H9 (cell line): ENCODE measurements around the gene GDI1. TPM values are rescaled to one million over a fixed set of nuclear protein-coding genes. Genes with fewer than 3 reads are reported as not detected.

ENCODE experiments used
- DNase-seq: peaks from one replicate; pipeline ENCODE4 v3.0.0-alpha.2; 2017
- H2AFZ ChIP-seq: one replicate; pipeline ENCODE4 v1.6.1; 2013; ENCODE audit warnings: mild to moderate bottlenecking, low read length, control low read depth, moderate library complexity
- H2AK5ac ChIP-seq: 2 replicates; pipeline ENCODE4 v1.6.1; 2013; ENCODE audit warnings: low read length, control low read depth, mixed read lengths; ENCODE audit not compliant: insufficient read length
- H2BK120ac ChIP-seq: one replicate; pipeline ENCODE4 v1.6.1; 2013; ENCODE audit warnings: low read depth, mild to moderate bottlenecking, low read length, control low read depth, inconsistent platforms; ENCODE audit not compliant: poor library complexity, severe bottlenecking
- H2BK12ac ChIP-seq: 2 replicates; pipeline ENCODE4 v1.6.1; 2013; ENCODE audit warnings: low read length, control low read depth, mixed read lengths, low read depth; ENCODE audit not compliant: insufficient read length
- H2BK15ac ChIP-seq: 2 replicates; pipeline ENCODE4 v1.6.1; 2013; ENCODE audit warnings: low read depth, low read length, control low read depth
- H2BK20ac ChIP-seq: one replicate; pipeline ENCODE4 v1.6.1; 2013; ENCODE audit warnings: low read depth, mild to moderate bottlenecking, low read length, control low read depth, inconsistent platforms; ENCODE audit not compliant: poor library complexity, severe bottlenecking
- H2BK5ac ChIP-seq: 2 replicates; pipeline ENCODE4 v1.6.1; 2013; ENCODE audit warnings: low read length, control low read depth, mixed read lengths; ENCODE audit not compliant: insufficient read length
- H3K14ac ChIP-seq: 2 replicates; pipeline ENCODE4 v1.6.1; 2013; ENCODE audit warnings: low read length, control low read depth; ENCODE audit not compliant: insufficient read depth
- H3K18ac ChIP-seq: 2 replicates; pipeline ENCODE4 v1.6.1; 2013; ENCODE audit warnings: low read depth, mild to moderate bottlenecking, mixed read lengths, low read length, control low read depth; ENCODE audit not compliant: insufficient read length
- H3K23ac ChIP-seq: 2 replicates; pipeline ENCODE4 v1.6.1; 2013; ENCODE audit warnings: low read length, control low read depth, mixed read lengths, low read depth; ENCODE audit not compliant: insufficient read length
- H3K23me2 ChIP-seq: 2 replicates; pipeline ENCODE4 v1.6.1; 2013; ENCODE audit warnings: low read depth, mild to moderate bottlenecking, mixed read lengths, low read length, control low read depth; ENCODE audit not compliant: insufficient read length, poor library complexity, severe bottlenecking
- H3K27ac ChIP-seq: 2 replicates; pipeline ENCODE4 v1.5.1; 2013; ENCODE audit warnings: low read length, control low read depth, mixed read lengths, low read depth; ENCODE audit not compliant: insufficient read length
- H3K27me3 ChIP-seq: 2 replicates; pipeline ENCODE4 v1.6.1; 2013; ENCODE audit warnings: low read length, control low read depth, inconsistent platforms; ENCODE audit not compliant: insufficient read depth
- H3K4ac ChIP-seq: 2 replicates; pipeline ENCODE4 v1.6.1; 2013; ENCODE audit warnings: low read depth, mild to moderate bottlenecking, control low read depth, inconsistent platforms, low read length, moderate library complexity
- H3K4me1 ChIP-seq: 2 replicates; pipeline ENCODE4 v1.6.1; 2013; ENCODE audit warnings: low read length, control low read depth, inconsistent platforms; ENCODE audit not compliant: insufficient read depth
- H3K4me2 ChIP-seq: 2 replicates; pipeline ENCODE4 v1.6.1; 2013; ENCODE audit warnings: low read length, control low read depth, mixed read lengths; ENCODE audit not compliant: insufficient read length, insufficient read depth
- H3K56ac ChIP-seq: 2 replicates; pipeline ENCODE4 v1.6.1; 2013; ENCODE audit warnings: low read depth, mild to moderate bottlenecking, mixed read lengths, low read length, control low read depth; ENCODE audit not compliant: insufficient read length
- H3K79me1 ChIP-seq: 2 replicates; pipeline ENCODE4 v1.6.1; 2013; ENCODE audit warnings: low read depth, mild to moderate bottlenecking, moderate library complexity, low read length, control low read depth, inconsistent platforms; ENCODE audit not compliant: insufficient read depth, poor library complexity, severe bottlenecking
- H3K79me2 ChIP-seq: 2 replicates; pipeline ENCODE4 v1.6.1; 2013; ENCODE audit warnings: low read length, control low read depth, inconsistent platforms; ENCODE audit not compliant: insufficient read depth
- H3K9ac ChIP-seq: 2 replicates; pipeline ENCODE4 v1.6.1; 2013; ENCODE audit warnings: low read length, control low read depth, mixed read lengths; ENCODE audit not compliant: insufficient read length; ENCODE audit errors: extremely low read depth
- H3K9me3 ChIP-seq: one replicate; pipeline ENCODE4 v1.6.1; 2013; ENCODE audit warnings: low read depth, low read length, inconsistent platforms; ENCODE audit not compliant: control insufficient read depth
- H3T11ph ChIP-seq: one replicate; pipeline ENCODE4 v1.6.1; 2013; ENCODE audit warnings: mild to moderate bottlenecking, low read length, control low read depth, inconsistent platforms
- H4K20me1 ChIP-seq: one replicate; pipeline ENCODE4 v1.6.1; 2013; ENCODE audit not compliant: control insufficient read depth, insufficient read length, insufficient read depth
- H4K5ac ChIP-seq: 2 replicates; pipeline ENCODE4 v1.6.1; 2013; ENCODE audit warnings: low read depth, mild to moderate bottlenecking, mixed read lengths, low read length, control low read depth; ENCODE audit not compliant: insufficient read length
- H4K8ac ChIP-seq: replicated peaks from 2 replicates; pipeline ENCODE4 v1.6.1; 2013; ENCODE audit warnings: low read length, control low read depth, mixed read lengths, low read depth; ENCODE audit not compliant: insufficient read length
- H4K91ac ChIP-seq: 2 replicates; pipeline ENCODE4 v1.6.1; 2013; ENCODE audit warnings: low read depth, mild to moderate bottlenecking, moderate library complexity, mixed read lengths, low read length, control low read depth; ENCODE audit not compliant: insufficient read length
- H3K27ac Mint-ChIP-seq, 3 experiments: 2 replicates in 2 of 3; 3 replicates in 1 of 3; pipeline ENCODE4 v1.8.0; 2020 to 2021; ENCODE audit warnings: mixed read lengths in 3 of 3, mild to moderate bottlenecking in 1 of 3, moderate library complexity in 1 of 3
- H3K27me3 Mint-ChIP-seq: 2 replicates; pipeline ENCODE4 v1.8.0; 2021; ENCODE audit warnings: low read depth, mild to moderate bottlenecking, moderate library complexity, mixed read lengths
- H3K36me3 Mint-ChIP-seq, 3 experiments: 2 replicates in 2 of 3; 3 replicates in 1 of 3; pipeline ENCODE4 v1.8.0; 2020 to 2021; ENCODE audit warnings: low read depth in 3 of 3, mixed read lengths in 3 of 3; ENCODE audit not compliant: insufficient read depth in 1 of 3
- H3K4me1 Mint-ChIP-seq, 2 experiments: 2 replicates each; pipeline ENCODE4 v1.8.0; 2020; ENCODE audit warnings: mixed read lengths in 2 of 2
- H3K4me3 Mint-ChIP-seq, 2 experiments: 2 replicates in 1 of 2; 3 replicates in 1 of 2; pipeline ENCODE4 v1.8.0; 2020 to 2021; ENCODE audit warnings: mild to moderate bottlenecking in 2 of 2, mixed read lengths in 2 of 2, moderate library complexity in 1 of 2
- H3K9me3 Mint-ChIP-seq, 2 experiments: 2 replicates in 1 of 2; 3 replicates in 1 of 2; pipeline ENCODE4 v1.8.0; 2020; ENCODE audit warnings: mild to moderate bottlenecking in 2 of 2, mixed read lengths in 2 of 2, moderate library complexity in 1 of 2
- WGBS: extraction: QIAGEN DNeasy Blood & Tissue Kit; methylation state at CpG from one replicate; pipeline ENCODE4 v1.1.7; 2013; ENCODE audit warnings: missing lambda C conversion rate, low lambda C conversion rate, mixed read lengths; ENCODE audit not compliant: insufficient read length; ENCODE audit errors: extremely low coverage; 5-methylcytosine and 5-hydroxymethylcytosine counted together
- total RNA-seq: library from RNA; stranded (reverse); gene quantifications from 2 replicates; pipeline ENCODE4 v1.2.1, GENCODE V29; 2021
- TF ChIP-seq, protein P1 (sequence below): fragments of 200-600 bp; sonication (generic); conservative IDR thresholded peaks from 3 replicates; pipeline ENCODE4 v1.8.0; 2021; ENCODE audit warnings: antibody characterized with exemption, mild to moderate bottlenecking

The GDI1 gene
- total RNA-seq, 1 experiment from 2014 or later = 111 TPM

DNA sequence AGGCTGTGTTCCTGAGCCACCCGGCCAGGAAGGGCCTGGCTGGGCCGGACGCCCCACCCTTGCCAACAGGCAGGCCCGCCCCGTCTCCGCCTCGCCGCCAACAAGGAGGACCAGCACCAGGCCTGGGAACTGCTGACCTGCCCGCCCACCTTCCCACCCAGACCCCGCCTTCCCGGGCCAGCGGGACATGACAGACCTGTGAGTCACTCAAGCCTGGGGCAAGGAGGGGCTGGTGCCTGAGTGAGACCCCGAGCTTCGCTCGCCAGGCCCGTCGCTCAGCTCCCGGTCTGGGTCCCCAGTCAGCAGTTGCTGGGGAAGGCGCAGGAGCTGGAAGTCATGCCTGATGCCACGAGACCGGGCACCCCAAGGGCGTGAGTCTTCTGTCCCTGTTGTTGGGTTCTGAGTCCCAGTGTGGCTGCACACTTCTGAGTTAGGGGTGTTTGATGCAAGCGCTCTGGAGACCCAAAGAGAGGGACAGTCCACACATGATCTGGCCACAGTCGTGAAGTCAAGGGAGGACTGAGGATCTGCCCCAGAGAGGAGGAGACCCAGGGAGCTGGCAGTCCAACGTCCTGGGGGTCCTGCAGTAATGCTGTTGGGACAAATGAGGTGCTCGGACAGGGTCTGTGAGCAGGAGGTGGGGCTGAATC, 27.6 kb upstream of the GDI1 start, which contains the start of gene DNASE1L1:
TSS of gene DNASE1L1 (minus strand) at position 33 of the 650 bp plus-strand sequence. CDS start 3,686 bp downstream, outside the sequence.
- Histone ChIP-seq H3K18ac (no peak within 1 kb of the TSS), H4K5ac (no peak within 1 kb of the TSS), H2BK120ac (no peak within 1 kb of the TSS), H2BK12ac (no peak within 1 kb of the TSS), H4K8ac (no peak within 1 kb of the TSS), H3K23ac (no peak within 1 kb of the TSS), H3K9ac (no peak within 1 kb of the TSS), H4K20me1 (no peaks in the 10 kb centered on the region), H2BK15ac (no peak within 1 kb of the TSS), H3K27me3 (no peaks in the 10 kb centered on the region), H3K14ac (no peak within 1 kb of the TSS; the same call in 1 of the 2 replicates), H3K79me2 (no peaks in the 10 kb centered on the region), H2BK5ac (no peak within 1 kb of the TSS), H3T11ph (no peak within 1 kb of the TSS), H3K27ac (no peak within 1 kb of the TSS), H3K4me2 (peak within 1 kb of the TSS; percentile 20), H3K56ac (no peak within 1 kb of the TSS), H3K79me1 (no peaks in the 10 kb centered on the region), H3K9me3 (peaks cover 15% of the 10 kb centered on the region), H3K4me1 (no peaks in the 10 kb centered on the region), H4K91ac (no peak within 1 kb of the TSS), H2AFZ (no peak within 1 kb of the TSS), H3K23me2 (peaks cover 4% of the 10 kb centered on the region), H2AK5ac (no peak within 1 kb of the TSS), H3K4ac (no peak within 1 kb of the TSS), H2BK20ac (no peak within 1 kb of the TSS)
- TF ChIP-seq, protein P1, sequence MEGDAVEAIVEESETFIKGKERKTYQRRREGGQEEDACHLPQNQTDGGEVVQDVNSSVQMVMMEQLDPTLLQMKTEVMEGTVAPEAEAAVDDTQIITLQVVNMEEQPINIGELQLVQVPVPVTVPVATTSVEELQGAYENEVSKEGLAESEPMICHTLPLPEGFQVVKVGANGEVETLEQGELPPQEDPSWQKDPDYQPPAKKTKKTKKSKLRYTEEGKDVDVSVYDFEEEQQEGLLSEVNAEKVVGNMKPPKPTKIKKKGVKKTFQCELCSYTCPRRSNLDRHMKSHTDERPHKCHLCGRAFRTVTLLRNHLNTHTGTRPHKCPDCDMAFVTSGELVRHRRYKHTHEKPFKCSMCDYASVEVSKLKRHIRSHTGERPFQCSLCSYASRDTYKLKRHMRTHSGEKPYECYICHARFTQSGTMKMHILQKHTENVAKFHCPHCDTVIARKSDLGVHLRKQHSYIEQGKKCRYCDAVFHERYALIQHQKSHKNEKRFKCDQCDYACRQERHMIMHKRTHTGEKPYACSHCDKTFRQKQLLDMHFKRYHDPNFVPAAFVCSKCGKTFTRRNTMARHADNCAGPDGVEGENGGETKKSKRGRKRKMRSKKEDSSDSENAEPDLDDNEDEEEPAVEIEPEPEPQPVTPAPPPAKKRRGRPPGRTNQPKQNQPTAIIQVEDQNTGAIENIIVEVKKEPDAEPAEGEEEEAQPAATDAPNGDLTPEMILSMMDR = no peak
- Mint-ChIP-seq H3K4me1 (peaks cover 10 to 15% of the 10 kb centered on the region in 2 experiments), H3K4me3 (peak within 1 kb of the TSS; percentile 47 to 68), H3K36me3 (peaks cover 12 to 25% (median 16%) of the 10 kb centered on the region in 3 experiments), H3K9me3 (peaks cover 53 to 64% of the 10 kb centered on the region in 2 experiments), H3K27me3 (no peaks in the 10 kb centered on the region), H3K27ac (peak within 1 kb of the TSS in 2 of 3 experiments; percentile 57 to 69; a peak in 5 of 7 replicates)
- DNase-seq = peak; percentile 97
- WGBS = no CpG with 5 or more reads among the region's 26 CpGs
